ENCODE measurements around the gene PDE1A.
"Not testable (repeated sequence)": the region's sequence is repeated elsewhere in the genome, so short reads cannot be mapped to it uniquely, and the experiment has no call there.

Gene PDE1A

DNA sequence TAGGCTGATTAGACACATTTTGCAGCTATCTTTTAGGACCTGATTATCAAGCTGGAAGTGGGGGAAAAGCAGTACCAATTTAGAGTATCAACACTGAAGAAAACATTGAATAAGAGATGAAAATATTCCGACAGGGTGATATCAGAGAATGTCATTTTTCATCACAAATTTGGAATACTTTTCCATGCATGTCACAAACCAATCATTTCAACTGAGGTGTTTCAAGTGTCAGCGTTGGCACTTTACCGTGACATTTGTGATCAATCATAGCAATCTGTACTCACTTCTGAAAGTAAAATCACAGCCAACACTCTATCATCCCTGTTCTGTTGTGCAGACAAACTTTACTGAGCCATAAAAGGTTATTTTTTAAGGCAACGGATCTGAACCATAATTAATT is 75.4 kb downstream of the PDE1A start:
- no peak for DNase-seq

DNA sequence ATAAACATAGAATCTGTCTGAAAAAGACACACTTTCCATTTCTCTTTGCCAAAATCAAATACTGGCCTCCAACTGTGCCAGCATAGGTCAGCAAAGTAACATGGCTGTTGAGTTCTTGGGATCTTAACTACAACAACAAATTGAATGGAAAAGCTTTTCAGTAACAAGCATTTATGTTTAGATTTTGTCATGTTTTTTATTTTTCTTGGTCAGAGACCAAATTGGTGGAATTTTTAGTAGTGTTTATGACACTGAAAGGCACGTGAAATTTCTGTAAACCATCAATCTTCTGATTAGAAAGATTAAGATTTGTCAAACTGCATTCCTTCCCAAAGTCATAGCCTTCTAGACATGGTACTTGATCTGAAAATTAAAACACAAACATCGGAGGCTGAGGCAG is 77.6 kb downstream of the PDE1A start:
- no peak for DNase-seq

DNA sequence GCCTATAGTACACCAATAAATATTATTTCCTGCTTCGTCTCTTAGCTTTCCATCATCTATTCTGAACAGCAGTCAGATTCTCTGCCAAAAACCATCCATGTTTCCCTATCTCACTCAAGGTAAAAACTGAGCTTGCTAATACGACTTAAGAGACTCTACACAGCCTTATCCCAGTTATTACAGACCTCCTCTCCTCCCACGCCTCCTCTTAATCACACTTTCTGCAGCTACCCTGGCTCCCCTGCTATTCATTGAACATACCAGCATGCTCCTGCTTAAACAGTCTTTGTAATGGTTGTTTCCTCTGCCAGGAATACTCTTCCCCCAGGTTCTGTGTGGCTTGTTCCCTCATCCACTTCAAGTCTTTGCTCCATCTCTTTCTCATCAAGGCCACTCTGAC is 81.5 kb downstream of the PDE1A start:
- no peak for DNase-seq

DNA sequence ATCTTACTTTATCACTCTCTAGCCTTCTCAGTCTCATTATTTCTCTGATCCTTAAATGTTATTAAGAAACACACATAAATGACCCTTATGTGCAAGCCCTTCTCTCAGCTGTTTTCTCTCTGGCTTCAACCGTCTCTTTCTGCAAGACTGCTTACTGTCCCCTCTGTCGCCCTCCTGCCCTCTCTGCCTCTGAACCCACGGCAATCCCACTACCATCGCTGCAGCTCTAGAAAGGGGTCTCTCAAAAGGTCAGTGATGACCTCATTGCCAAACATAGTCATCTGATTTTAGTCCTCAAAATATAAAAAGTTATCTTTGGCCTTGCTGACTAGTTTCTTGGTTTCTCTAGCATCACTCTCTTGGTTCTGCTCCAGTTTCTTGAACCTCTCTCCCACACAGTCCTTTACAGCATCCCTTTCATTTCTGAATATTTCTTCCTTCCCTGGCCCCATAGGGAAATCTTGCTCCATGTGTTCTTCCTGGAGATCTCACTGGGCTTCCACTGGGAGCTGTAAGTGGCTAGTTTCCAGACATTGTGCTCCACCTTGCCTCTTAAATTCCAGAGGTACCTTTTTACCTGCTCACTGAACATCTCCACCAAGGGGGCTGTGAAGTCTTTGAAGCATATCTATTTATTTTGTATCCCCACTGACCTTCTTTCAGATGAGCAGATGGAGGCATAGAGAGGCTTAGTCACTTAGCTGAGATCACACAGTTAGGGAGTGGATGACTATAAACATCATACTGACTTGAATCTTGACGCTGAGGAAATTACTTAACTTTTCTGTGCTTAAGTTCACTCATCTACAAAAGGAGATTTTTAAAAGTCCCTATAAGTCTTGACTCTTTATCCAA is 96.2 kb downstream of the PDE1A start:
- no peak for DNase-seq

DNA sequence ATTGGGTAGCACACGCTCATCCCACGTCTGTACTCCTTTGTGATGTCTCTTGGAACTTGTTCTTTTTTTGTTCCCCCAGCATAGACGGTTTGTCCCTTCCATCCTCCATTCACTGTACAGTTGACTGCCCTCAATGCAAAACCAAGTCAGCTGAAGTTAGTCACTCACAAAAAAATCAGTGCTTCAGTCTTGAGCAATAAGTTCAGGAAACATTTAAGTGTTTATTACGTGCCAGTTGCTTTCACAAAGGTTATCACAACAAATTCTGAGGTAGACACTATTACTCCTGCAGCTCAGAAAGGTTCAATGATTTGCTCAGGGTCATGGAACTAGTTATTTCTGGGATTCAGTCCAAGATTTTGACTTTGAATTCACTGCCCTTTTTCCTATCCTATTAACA is 102.2 kb downstream of the PDE1A start:
- DNase-seq, result no peak

DNA sequence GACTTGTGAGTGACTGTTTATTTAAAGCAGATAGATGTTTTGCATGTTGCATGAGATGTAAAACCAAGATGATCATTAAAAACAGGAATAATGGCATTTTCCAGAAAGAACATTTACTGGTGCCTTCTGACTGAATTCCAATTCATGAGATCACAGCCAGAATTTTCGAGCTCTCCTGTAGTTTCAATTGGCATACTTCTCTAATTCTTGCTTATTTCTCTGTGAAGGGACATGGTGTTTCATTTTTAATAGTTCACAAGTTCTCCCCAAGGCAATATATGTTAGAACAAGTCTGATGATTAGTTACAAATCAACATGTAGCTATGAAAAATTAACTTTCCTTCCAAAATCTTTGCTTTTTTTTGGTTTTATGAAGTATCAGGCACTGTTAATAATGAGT is 105.7 kb downstream of the PDE1A start:
- DNase-seq, result no peak

DNA sequence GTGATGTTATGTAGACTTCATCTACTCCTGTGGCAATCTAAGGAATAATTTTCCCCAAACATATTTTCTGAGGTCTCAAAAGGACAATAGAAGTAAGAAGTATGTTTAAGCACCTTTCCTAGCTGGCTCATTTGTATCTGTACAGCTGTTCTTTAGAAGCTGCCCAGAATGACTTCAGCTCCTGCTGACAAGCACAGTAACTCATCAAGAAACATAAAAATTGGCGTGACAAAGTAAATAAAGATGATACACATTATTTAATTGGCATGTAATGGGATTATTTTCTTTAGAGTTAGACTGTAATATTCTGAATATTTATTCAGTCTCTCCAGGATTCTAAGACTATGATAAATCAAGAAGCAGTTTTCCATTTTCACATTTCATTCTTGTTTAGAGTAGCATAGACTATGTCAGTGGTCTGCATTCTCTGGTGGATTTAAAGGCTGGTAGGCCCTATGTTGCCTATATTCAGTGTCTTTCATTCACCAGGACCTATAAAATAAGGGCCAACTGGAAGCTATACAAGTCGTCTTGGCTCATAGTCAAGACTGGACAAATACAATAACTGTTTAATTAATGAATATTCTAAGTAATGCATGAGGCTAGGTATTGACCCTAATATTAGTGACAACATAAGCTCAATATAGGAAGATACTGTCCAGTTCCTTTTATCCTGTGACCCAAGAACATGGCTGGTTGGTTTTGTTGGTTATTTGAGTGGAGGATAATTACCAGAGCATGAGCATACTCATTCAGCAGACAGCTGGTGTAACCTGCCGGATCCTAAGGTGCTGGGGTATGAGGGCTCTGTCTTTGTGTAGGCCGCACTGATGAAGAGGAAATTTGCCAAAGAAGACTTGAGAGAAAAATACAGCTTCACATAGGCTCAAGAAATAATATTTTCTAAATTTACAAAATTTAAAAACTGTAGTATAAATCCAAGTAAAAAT is 107.0 kb downstream of the PDE1A start:
- no peak for DNase-seq

DNA sequence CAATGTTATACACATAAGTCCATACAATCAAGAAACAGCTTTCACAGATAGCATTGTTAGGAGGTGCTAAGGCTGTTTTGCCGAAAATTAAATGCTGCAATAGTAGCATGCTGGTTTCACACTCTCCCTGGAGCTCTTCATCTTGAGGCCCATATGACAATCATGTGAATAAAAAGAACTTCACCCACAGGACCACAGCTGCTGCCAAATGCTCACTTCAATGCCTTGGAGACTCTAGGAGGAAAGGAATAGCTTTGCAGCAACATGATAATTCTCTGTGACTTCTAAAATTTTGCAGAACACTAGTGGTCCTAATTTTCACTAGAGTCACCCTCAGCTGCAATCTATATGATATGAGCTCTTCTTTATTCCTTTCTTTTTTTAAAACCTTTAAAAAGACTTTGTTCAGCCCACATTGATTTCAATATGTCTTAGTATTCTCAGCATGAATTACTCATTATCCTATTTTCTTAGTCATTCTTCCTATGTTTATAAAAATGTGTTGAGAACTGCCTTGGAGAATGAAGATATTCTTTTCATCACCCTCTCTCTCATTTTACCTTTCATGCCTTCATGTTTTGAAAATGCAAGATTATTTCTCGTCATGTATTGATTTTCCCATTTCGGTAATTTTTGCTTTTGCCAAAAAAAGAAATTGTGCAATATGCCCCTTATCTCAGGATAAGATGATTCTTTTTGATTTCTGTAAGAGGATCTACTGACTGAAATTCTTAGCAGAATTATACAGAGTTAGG is 108.2 kb downstream of the PDE1A start:
- DNase-seq, result no peak

DNA sequence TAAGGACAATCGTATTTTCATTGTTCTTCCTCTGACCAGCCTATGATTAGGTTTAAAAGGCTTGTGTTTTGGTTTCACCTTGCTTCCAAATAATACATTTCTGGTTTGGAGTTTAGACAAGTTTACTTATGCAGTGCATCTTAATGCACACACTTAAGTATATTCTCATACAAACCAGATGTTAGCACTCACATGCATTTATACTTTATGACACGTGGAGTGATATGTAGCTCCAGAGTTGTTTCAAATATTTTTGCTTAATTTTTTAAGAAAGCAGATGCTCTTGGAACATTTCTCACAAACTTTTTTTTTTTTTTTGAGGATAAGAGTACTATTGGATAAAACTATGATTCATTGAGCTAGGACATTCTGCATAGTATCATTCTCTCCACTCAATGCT is 109.9 kb downstream of the PDE1A start:
- DNase-seq, result no peak

DNA sequence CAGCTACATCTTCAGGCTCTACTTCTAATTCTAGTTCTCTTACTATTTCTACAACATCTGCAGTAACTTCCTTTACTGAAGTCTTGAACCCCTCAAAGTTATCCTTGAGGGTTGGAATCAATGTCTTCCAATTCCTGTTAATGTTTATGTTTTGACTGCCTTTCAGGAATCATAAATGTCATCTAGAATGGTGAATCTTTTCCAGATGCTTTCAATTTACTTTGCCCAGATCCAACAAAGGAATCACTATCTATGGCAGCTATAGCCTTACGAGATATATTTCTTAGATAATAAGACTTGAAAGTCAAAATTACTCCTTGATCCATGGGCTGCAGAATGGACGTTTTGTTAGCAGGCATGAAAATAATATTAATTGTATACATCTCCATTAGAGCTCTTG is 123.9 kb downstream of the PDE1A start:
- DNase-seq, result no peak

DNA sequence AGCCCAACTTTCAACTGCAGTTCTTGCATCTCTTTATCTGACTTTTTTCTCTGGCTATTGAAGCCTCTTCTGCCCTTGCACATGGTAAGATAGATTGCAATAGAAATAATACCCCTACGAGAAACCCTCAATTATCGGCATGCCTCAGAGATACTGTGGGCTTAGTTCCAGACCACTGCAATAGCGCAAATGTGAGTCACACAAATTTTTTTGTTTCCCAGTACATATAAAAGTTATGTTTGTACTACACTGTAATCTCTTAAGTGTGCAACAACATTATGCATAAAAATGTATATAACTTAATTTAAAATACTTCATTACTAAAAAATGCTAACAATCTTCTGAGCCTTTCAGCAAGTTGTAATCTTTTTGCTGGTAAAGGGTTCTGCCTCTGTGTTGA is 124.7 kb downstream of the PDE1A start:
- no peak for DNase-seq

DNA sequence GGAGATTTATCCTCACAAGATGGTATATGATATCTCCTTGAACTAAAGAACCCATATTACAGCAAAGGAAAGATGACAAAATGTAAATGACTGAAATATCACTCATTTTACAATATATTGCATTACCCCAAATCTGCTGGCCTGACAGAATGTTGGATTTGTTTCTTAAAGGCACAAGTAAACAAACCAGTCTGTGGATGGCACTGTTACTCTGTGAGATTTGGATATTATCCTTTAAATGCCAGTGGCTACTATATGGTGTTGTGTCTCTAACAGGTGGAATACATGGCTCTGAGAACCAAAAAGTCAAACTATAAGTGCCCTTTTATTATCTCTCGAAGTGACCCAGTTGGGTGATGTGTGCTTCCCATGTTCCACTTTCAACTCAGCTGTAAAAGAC is 125.7 kb downstream of the PDE1A start:
- DNase-seq, result no peak

DNA sequence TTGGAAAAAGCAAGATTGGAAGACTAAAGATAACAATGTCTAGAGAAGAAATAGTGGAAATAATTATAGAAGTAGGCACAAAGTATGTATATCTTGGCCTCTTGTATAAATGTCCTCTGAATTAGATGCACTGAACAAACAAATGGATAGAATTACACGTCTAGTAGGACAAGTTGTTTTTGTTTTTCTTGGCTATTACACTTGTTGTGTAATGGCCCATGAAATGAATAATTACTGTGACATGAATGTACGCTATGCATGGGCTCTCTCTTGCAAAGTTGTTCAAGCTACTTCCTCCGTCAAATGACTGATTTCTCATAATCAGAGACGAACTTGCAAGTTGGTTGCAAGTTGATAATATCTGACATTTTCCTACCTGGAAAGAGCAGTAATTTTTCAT is 126.2 kb downstream of the PDE1A start:
- peak; percentile 3 for DNase-seq

DNA sequence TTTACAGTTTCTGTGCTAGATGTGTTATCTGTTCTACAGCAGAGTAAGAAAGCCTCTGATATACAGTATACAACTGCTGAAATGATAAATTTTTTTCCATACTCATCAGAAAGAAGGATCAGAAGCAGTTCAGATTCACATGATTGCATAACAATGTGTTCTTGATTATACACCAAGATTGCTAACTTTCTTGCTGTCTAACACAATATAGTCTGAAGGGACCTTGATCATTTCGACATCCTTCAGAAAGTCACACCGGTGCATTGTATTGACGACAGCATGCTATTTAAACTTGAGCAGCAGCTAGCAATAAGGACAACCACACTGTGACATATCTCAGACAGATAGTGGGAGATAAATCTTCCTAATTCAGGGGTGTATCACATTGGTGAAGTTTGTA is 127.2 kb downstream of the PDE1A start:
- no peak for DNase-seq

DNA sequence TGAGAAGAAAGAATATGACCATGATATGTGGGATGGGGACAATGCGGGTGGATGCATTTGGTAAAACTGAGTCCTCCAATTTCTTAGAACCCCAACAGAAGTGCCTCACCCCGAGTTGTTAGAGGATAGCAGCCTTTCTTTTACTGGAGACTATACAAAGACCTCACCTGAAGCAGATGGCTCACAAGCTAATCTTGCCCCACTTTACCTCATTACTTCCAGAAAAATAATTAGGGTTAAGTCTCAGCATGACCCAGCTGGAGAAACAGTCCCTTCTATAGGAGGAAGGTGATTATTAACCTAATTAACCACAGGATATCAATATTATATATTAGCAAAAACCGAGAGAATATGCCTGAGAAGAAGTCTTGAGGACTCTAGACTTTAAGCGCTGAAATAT is 128.4 kb downstream of the PDE1A start:
- no peak for DNase-seq

DNA sequence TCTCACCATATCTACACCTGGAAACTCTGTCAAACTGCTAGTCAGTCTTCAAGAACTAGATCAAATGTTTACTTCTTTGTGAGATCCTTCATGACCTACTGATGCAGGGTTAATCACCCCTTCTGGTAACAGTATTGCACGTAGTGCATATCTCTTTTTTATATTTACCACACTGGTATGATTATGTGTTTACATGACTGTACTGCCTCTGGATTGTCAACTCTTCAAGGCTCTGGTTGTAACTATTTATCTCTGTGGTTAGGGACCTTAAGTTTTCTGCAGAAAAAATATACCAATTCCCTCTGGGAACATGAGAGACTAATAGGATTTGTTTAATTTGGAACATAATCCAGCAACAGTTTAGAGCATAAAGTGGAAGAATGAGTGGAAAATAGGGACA is 135.5 kb downstream of the PDE1A start:
- no peak for DNase-seq

DNA sequence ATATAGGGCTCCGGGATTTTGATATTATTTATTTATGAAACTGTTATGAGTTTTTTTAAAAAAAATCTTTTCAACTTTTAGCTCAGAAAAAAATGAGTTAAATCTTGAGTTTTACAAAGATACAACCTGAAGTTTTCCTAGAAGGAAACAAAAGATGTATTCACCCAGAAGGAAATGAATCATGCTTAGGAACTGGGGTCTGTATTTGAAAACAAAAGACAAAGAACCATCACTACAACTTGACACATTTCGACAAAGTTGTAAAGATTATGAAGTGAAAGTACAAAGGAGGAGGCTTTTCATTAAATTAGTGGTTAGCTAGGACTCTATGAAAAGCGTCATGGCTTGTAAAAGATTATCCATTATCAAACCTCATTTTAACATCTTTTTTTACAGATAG is 143.3 kb downstream of the PDE1A start:
- DNase-seq, result no peak

DNA sequence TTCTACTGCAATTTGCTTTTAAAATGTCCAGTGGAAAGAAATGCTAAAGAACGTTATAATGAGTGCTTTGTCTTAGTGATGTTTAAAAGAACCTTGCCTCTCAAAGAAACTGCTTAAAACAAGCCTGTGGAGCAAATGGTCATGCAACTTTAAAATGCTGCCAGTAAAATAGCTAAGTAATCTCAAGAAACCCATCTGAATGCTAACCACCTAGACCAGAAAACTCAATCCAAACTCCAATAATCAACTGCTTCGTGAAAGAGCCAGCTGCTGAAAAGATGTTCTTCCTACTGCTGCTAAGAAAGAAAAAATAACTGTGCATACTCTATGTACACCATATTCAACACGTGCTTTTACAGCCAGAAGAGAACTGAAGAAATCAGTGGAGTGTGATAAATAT is 145.6 kb downstream of the PDE1A start:
- no peak for DNase-seq

DNA sequence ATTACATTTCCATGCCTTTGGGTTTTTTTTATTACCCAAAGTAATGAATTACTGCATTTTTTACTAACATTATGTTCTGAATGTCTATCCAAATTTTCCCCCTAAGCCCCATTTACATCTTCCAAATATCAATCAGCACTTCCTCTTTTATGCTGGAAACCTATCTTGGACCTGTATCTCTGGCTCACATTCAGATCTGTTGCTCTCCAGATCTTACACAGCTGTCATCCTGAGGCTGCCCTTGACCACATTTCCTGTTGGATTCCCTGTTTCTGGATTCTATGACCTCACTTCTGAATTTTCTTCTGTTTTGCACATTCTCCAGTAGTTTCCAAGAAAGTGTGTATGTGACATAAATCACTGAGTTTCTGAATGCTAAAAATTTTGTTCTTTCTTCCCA is 146.7 kb downstream of the PDE1A start:
- DNase-seq, result no peak

DNA sequence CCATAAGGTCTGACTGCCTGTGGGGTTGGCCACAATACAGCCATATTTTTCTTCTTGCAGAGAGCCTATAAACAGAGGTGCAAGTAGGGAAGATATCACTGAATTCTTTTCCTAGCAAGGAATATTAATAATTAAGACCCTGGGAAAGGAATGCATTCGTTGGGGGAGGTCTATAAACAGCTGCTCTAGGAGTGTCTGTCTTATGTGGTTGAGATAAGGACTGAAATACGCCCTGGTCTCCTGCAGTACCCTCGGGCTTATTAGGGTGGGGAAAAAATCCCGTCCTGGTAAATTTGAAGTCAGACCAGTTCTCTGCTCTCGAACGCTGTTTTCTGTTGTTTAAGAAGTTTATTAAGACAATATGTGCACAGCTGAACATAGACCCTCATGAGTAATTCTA is 150.2 kb downstream of the PDE1A start:
- DNase-seq, result not testable (repeated sequence)

DNA sequence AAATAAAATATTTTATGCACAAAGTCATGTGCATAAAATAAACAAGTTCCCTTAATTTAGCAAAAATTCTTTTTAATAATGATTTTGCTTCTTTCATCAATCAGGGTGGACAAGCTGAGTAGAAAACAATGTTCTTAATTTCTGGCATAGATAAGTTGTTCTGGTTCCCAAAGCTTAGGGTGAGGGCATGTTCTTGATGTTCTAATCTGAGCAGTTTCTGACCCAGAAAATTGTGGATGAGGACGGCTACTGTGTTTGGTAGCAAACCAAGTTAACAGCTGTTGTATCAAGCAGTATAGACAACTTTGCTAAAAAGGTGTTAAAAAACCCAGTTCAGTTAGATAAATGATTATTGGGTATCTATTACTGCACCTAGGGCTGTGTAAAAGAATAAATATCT is 158.9 kb downstream of the PDE1A start:
- DNase-seq, result no peak

DNA sequence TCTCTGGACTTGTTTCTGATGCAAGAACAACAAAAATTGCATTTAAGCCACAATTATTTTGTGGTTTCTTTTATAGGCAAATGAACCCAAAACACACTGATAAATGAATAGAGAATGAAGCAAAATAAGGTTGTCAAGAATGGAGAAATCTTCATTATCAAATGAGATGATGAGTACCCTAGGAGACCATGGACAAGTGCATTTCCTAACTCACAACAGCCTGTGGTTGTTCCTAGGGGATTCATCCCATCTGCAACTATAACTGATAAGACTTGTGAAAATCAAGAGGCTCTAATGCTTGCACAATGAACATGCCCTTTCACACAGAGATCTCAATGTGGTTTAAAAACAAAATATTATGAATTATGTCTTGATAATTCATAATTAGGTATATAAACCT is 159.9 kb downstream of the PDE1A start:
- no peak for DNase-seq

DNA sequence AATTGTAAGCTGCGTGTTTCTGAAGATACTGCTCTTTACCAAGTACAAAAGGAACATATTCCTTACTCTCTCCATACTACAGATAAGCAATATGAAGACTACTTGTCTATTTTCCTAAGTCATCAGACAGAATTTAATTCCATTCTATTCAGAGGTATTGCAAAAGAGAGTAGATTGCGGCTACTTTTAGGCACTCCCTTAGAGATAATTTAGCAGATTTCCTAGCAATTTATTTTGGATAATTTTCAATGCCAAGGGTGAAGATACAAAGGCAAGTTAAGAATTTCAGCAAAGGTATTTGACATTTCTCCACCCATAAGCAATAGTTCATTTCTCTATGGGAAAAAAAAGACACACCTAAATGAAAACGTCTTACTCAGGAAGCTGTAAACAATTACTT is 161.1 kb downstream of the PDE1A start:
- DNase-seq, result no peak

Data from NCI-H2029 (cell line).